ENCODE measurements around the gene MAST4.

The MAST4 gene

GRCh38 chr5:66629446-66629845 lies 33.3 kb downstream of the MAST4 start:
- Histone ChIP-seq H3K9me3 (ENCODE audit: severe bottlenecking) (no peaks in the 10 kb centered on the region), H3K27ac (ENCODE audit: poor library complexity, severe bottlenecking) (no peak overlapping the region), H3K4me3 (ENCODE audit: severe bottlenecking) (no peak overlapping the region), H3K36me3 (ENCODE audit: low read depth) (no peaks in the 10 kb centered on the region), H3K27me3 (ENCODE audit: insufficient read depth, poor library complexity, severe bottlenecking) (peaks cover 3% of the 10 kb centered on the region), H3K4me1 (ENCODE audit: insufficient read depth, poor library complexity, severe bottlenecking) (no peaks in the 10 kb centered on the region)
- DNase-seq (ENCODE audit: low spot score) (no peak), ATAC-seq (ENCODE audit: low read depth) (no peak)
- TF ChIP-seq, protein P1, sequence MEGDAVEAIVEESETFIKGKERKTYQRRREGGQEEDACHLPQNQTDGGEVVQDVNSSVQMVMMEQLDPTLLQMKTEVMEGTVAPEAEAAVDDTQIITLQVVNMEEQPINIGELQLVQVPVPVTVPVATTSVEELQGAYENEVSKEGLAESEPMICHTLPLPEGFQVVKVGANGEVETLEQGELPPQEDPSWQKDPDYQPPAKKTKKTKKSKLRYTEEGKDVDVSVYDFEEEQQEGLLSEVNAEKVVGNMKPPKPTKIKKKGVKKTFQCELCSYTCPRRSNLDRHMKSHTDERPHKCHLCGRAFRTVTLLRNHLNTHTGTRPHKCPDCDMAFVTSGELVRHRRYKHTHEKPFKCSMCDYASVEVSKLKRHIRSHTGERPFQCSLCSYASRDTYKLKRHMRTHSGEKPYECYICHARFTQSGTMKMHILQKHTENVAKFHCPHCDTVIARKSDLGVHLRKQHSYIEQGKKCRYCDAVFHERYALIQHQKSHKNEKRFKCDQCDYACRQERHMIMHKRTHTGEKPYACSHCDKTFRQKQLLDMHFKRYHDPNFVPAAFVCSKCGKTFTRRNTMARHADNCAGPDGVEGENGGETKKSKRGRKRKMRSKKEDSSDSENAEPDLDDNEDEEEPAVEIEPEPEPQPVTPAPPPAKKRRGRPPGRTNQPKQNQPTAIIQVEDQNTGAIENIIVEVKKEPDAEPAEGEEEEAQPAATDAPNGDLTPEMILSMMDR (IDR thresholded peaks at IDR 0.05; ENCODE audit: poor library complexity, severe bottlenecking): no peak

GRCh38 chr5:66633754-66634153 lies 37.6 kb downstream of the MAST4 start:
- H3K27ac ChIP-seq (ENCODE audit: poor library complexity, severe bottlenecking): no peak overlapping the region
- no peaks in the 10 kb centered on the region for H3K27me3 ChIP-seq (ENCODE audit: insufficient read depth, poor library complexity, severe bottlenecking)
- H3K9me3 ChIP-seq (ENCODE audit: severe bottlenecking): no peaks in the 10 kb centered on the region
- H3K4me1 ChIP-seq (ENCODE audit: insufficient read depth, poor library complexity, severe bottlenecking): no peaks in the 10 kb centered on the region
- DNase-seq (ENCODE audit: low spot score): no peak
- H3K4me3 ChIP-seq (ENCODE audit: severe bottlenecking): no peak overlapping the region
- ATAC-seq (ENCODE audit: low read depth): no peak
- H3K36me3 ChIP-seq (ENCODE audit: low read depth): no peaks in the 10 kb centered on the region
- TF ChIP-seq, protein P1 (IDR thresholded peaks at IDR 0.05; ENCODE audit: poor library complexity, severe bottlenecking): no peak

DNA sequence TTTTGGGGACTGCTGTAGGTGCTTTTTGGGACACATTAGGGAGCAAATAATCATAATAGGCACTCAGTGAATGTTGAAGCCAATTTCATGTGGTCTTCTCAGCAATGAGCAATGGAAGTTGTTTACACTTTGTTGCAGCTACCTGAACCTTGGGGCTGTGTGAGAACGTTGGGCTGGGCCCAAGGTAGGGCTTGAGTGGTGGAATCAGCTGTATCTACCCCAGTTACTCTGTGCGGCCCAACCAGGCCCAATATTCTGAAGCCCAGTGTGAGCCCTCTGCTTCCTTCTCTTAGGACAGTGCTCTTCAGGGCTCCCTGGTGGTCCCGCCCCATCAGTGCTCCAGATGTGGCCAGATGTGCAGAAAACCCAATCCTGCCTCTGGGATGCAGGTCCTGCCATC lies 38.4 kb downstream of the MAST4 start:
- DNase-seq (ENCODE audit: low spot score) (no peak), ATAC-seq (ENCODE audit: low read depth) (no peak)
- Histone ChIP-seq H3K4me3 (ENCODE audit: severe bottlenecking) (no peak overlapping the region), H3K9me3 (ENCODE audit: severe bottlenecking) (no peaks in the 10 kb centered on the region), H3K36me3 (ENCODE audit: low read depth) (no peaks in the 10 kb centered on the region), H3K27me3 (ENCODE audit: insufficient read depth, poor library complexity, severe bottlenecking) (no peaks in the 10 kb centered on the region), H3K27ac (ENCODE audit: poor library complexity, severe bottlenecking) (no peak overlapping the region), H3K4me1 (ENCODE audit: insufficient read depth, poor library complexity, severe bottlenecking) (no peaks in the 10 kb centered on the region)
- TF ChIP-seq, protein P1 (IDR thresholded peaks at IDR 0.05; ENCODE audit: poor library complexity, severe bottlenecking): no peak

- TF ChIP-seq, protein P1 (IDR thresholded peaks at IDR 0.05; ENCODE audit: poor library complexity, severe bottlenecking): no peak
- no peak for ATAC-seq (ENCODE audit: low read depth)
- no peaks in the 10 kb centered on the region for H3K4me1 ChIP-seq (ENCODE audit: insufficient read depth, poor library complexity, severe bottlenecking)
- no peaks in the 10 kb centered on the region for H3K36me3 ChIP-seq (ENCODE audit: low read depth)
- H3K27me3 ChIP-seq (ENCODE audit: insufficient read depth, poor library complexity, severe bottlenecking): no peaks in the 10 kb centered on the region
- H3K4me3 ChIP-seq (ENCODE audit: severe bottlenecking): no peak overlapping the region
- H3K27ac ChIP-seq (ENCODE audit: poor library complexity, severe bottlenecking): no peak overlapping the region
- H3K9me3 ChIP-seq (ENCODE audit: severe bottlenecking): no peaks in the 10 kb centered on the region
- DNase-seq (ENCODE audit: low spot score): no peak
These were observed 41.8 kb downstream of the MAST4 start for GRCh38 chr5:66637994-66638393.

GRCh38 chr5:66639037-66639436 lies 42.8 kb downstream of the MAST4 start:
- H3K27ac ChIP-seq (ENCODE audit: poor library complexity, severe bottlenecking): no peak overlapping the region
- H3K4me3 ChIP-seq (ENCODE audit: severe bottlenecking): no peak overlapping the region
- TF ChIP-seq, protein P1 (IDR thresholded peaks at IDR 0.05; ENCODE audit: poor library complexity, severe bottlenecking): no peak
- no peak for ATAC-seq (ENCODE audit: low read depth)
- no peaks in the 10 kb centered on the region for H3K36me3 ChIP-seq (ENCODE audit: low read depth)
- H3K4me1 ChIP-seq (ENCODE audit: insufficient read depth, poor library complexity, severe bottlenecking): no peaks in the 10 kb centered on the region
- no peaks in the 10 kb centered on the region for H3K27me3 ChIP-seq (ENCODE audit: insufficient read depth, poor library complexity, severe bottlenecking)
- H3K9me3 ChIP-seq (ENCODE audit: severe bottlenecking): no peaks in the 10 kb centered on the region
- DNase-seq (ENCODE audit: low spot score): no peak

Data from RWPE2 (cell line).